ENCODE results near the gene KRTAP5-3. TPM values are rescaled to one million over a fixed set of nuclear protein-coding genes. Genes with fewer than 3 reads are reported as not detected.
"Not testable (repeated sequence)": the region's sequence is repeated elsewhere in the genome, so short reads cannot be mapped to it uniquely, and the experiment has no call there.

KRTAP5-3 gene
- total and polyA plus RNA-seq, 2 experiments from 2014 or later: not detected

GRCh38 chr11:1598816-1599215, 9.4 kb downstream of the KRTAP5-3 start:
- Histone ChIP-seq H3K9me2 (replicated peaks; ENCODE audit: insufficient read depth) (no peaks in the 10 kb centered on the region), H3K4me3 (no peak overlapping the region), H3K27ac (no peak overlapping the region), H3K79me2 (no peaks in the 10 kb centered on the region), H3K9me3 (ENCODE audit: low read depth) (no peaks in the 10 kb centered on the region), H4K20me1 (ENCODE audit: insufficient read depth, poor library complexity, severe bottlenecking) (no peaks in the 10 kb centered on the region), H3K4me1 (ENCODE audit: insufficient read depth) (no peaks in the 10 kb centered on the region), H2AFZ (no peak overlapping the region), H3K4me2 (no peak overlapping the region), H3K27me3 (peaks cover 5% of the 10 kb centered on the region), H3K36me3 (replicated peaks; ENCODE audit: insufficient read depth, low read depth) (no peaks in the 10 kb centered on the region)
- no peak for TF ChIP-seq EZH2phosphoT487 (IDR thresholded peaks at IDR 0.05; ENCODE audit: low read depth, severe bottlenecking, unreplicated experiment)
- TF ChIP-seq, protein P1, sequence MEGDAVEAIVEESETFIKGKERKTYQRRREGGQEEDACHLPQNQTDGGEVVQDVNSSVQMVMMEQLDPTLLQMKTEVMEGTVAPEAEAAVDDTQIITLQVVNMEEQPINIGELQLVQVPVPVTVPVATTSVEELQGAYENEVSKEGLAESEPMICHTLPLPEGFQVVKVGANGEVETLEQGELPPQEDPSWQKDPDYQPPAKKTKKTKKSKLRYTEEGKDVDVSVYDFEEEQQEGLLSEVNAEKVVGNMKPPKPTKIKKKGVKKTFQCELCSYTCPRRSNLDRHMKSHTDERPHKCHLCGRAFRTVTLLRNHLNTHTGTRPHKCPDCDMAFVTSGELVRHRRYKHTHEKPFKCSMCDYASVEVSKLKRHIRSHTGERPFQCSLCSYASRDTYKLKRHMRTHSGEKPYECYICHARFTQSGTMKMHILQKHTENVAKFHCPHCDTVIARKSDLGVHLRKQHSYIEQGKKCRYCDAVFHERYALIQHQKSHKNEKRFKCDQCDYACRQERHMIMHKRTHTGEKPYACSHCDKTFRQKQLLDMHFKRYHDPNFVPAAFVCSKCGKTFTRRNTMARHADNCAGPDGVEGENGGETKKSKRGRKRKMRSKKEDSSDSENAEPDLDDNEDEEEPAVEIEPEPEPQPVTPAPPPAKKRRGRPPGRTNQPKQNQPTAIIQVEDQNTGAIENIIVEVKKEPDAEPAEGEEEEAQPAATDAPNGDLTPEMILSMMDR (IDR thresholded peaks at IDR 0.05; ENCODE audit: poor library complexity): no peak
- TF ChIP-seq EZH2 (IDR thresholded peaks at IDR 0.05; ENCODE audit: borderline replicate concordance): no peak
- no peak for DNase-seq (ENCODE audit: low spot score)
- 79% methylated on average over 6 of the region's 6 CpGs for WGBS (ENCODE audit: low lambda C conversion rate, missing lambda C conversion rate)

GRCh38 chr11:1598406-1598805, 9.9 kb downstream of the KRTAP5-3 start:
- H3K27ac ChIP-seq; H2AFZ ChIP-seq; H3K79me2 ChIP-seq; H3K9me3 ChIP-seq (ENCODE audit: low read depth); H3K4me2 ChIP-seq; H3K36me3 ChIP-seq (replicated peaks; ENCODE audit: insufficient read depth, low read depth); H3K9me2 ChIP-seq (replicated peaks; ENCODE audit: insufficient read depth); DNase-seq (ENCODE audit: low spot score); H3K27me3 ChIP-seq; H4K20me1 ChIP-seq (ENCODE audit: insufficient read depth, poor library complexity, severe bottlenecking); H3K4me3 ChIP-seq; H3K4me1 ChIP-seq (ENCODE audit: insufficient read depth): not testable (repeated sequence)
- WGBS (ENCODE audit: low lambda C conversion rate, missing lambda C conversion rate): 86% methylated on average over 3 of the region's 3 CpGs

DNA sequence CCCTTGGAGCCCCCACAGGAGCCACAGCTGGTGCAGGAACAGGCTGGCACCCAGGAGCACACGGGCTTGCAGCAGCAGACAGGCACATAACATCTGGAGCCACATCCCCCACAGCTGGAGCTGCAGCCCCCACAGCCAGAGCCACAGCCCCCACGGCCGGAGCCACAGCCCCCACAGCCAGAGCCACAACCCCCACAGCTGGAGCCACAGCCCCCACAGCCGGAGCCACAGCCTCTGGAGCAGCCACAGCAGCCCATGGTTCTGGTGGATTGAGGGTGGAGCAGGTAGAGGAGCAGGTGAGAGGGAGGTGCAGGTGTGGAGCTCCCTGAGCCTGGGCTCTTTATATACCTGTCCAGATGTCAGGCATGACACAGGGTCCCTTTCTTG, 10.3 kb downstream of the KRTAP5-3 start, which contains the start of gene KRTAP5-2:
Gene KRTAP5-2, minus strand, starts transcription at position 301 of the 387 bp plus-strand sequence. Its CDS starts 44 bp downstream, at position 257.
- Histone ChIP-seq H3K9me3 (ENCODE audit: low read depth) (no peaks in the 10 kb centered on the region), H3K4me2 (no peak within 1 kb of the TSS), H3K4me3 (no peak within 1 kb of the TSS), H3K9me2 (replicated peaks; ENCODE audit: insufficient read depth) (no peaks in the 10 kb centered on the region), H4K20me1 (ENCODE audit: insufficient read depth, poor library complexity, severe bottlenecking) (no peaks in the 10 kb centered on the region), H3K27ac (no peak within 1 kb of the TSS), H3K36me3 (replicated peaks; ENCODE audit: insufficient read depth, low read depth) (no peaks in the 10 kb centered on the region), H3K27me3 (peaks cover 5% of the 10 kb centered on the region), H2AFZ (no peak within 1 kb of the TSS), H3K79me2 (no peaks in the 10 kb centered on the region), H3K4me1 (ENCODE audit: insufficient read depth) (no peaks in the 10 kb centered on the region)
- no peak for DNase-seq (ENCODE audit: low spot score)
- 94% methylated on average over 2 of the region's 4 CpGs for WGBS (ENCODE audit: low lambda C conversion rate, missing lambda C conversion rate)
- no peak for TF ChIP-seq EZH2 (IDR thresholded peaks at IDR 0.05; ENCODE audit: borderline replicate concordance)
- TF ChIP-seq, protein P1 (IDR thresholded peaks at IDR 0.05; ENCODE audit: poor library complexity): no peak
- no peak for TF ChIP-seq EZH2phosphoT487 (IDR thresholded peaks at IDR 0.05; ENCODE audit: low read depth, severe bottlenecking, unreplicated experiment)

GRCh38 chr11:1597331-1597993, 10.8 kb downstream of the KRTAP5-3 start:
- WGBS (ENCODE audit: low lambda C conversion rate, missing lambda C conversion rate): 90% methylated on average over 10 of the region's 10 CpGs
- peaks cover 5% of the 10 kb centered on the region for H3K27me3 ChIP-seq
- TF ChIP-seq EZH2phosphoT487 (IDR thresholded peaks at IDR 0.05; ENCODE audit: low read depth, severe bottlenecking, unreplicated experiment) (no peak), EZH2 (IDR thresholded peaks at IDR 0.05; ENCODE audit: borderline replicate concordance) (no peak)
- TF ChIP-seq, protein P1 (IDR thresholded peaks at IDR 0.05; ENCODE audit: poor library complexity): no peak

GRCh38 chr11:1596576-1597121, 11.6 kb downstream of the KRTAP5-3 start:
- H3K79me2 ChIP-seq: not testable (repeated sequence)

More at GRCh38 chr11:1597331-1597993, 10.8 kb downstream of the KRTAP5-3 start:
- Histone ChIP-seq H4K20me1 (ENCODE audit: insufficient read depth, poor library complexity, severe bottlenecking) (no peaks in the 10 kb centered on the region), H3K4me3 (no peak overlapping the region), H3K79me2 (no peaks in the 10 kb centered on the region), H3K27ac (no peak overlapping the region), H3K4me2 (no peak overlapping the region), H2AFZ (no peak overlapping the region), H3K9me2 (replicated peaks; ENCODE audit: insufficient read depth) (no peaks in the 10 kb centered on the region), H3K9me3 (ENCODE audit: low read depth) (no peaks in the 10 kb centered on the region), H3K36me3 (replicated peaks; ENCODE audit: insufficient read depth, low read depth) (no peaks in the 10 kb centered on the region), H3K4me1 (ENCODE audit: insufficient read depth) (no peaks in the 10 kb centered on the region)
- no peak for DNase-seq (ENCODE audit: low spot score)

More at GRCh38 chr11:1596576-1597121, 11.6 kb downstream of the KRTAP5-3 start:
- 62% methylated on average over 19 of the region's 19 CpGs for WGBS (ENCODE audit: low lambda C conversion rate, missing lambda C conversion rate)
- not testable (repeated sequence) for H2AFZ ChIP-seq; H3K4me1 ChIP-seq (ENCODE audit: insufficient read depth); H3K9me2 ChIP-seq (replicated peaks; ENCODE audit: insufficient read depth); H3K27ac ChIP-seq; DNase-seq (ENCODE audit: low spot score); H3K4me3 ChIP-seq; H4K20me1 ChIP-seq (ENCODE audit: insufficient read depth, poor library complexity, severe bottlenecking); H3K36me3 ChIP-seq (replicated peaks; ENCODE audit: insufficient read depth, low read depth); H3K9me3 ChIP-seq (ENCODE audit: low read depth); H3K27me3 ChIP-seq; H3K4me2 ChIP-seq

Data from hepatocyte (in vitro differentiated cells).